Stomach (tissue), 19 donors: Measurements from ENCODE around the gene SYNJ2. TPM values are rescaled to one million over a fixed set of nuclear protein-coding genes. Genes with fewer than 3 reads are reported as not detected.

ENCODE experiments used
- DNase-seq, 2 donors: peaks; one replicate each; pipeline versions ENCODE4 v3.0.0 to v3.0.0-alpha.2; 2013 to 2019
- H3K27ac ChIP-seq, 5 donors: fragments of 200-600 bp in 4 of 5; sonication (generic) in 4 of 5; one replicate each; pipeline ENCODE4 v1.5.1; 2013 to 2019; ENCODE audit warnings: mild to moderate bottlenecking in 1 of 5, moderate library complexity in 1 of 5
- H3K27me3 ChIP-seq, 3 donors: fragments of 200-600 bp; sonication (generic); one replicate each; pipeline ENCODE4 v1.5.1; 2017 to 2019; ENCODE audit warnings: mixed run types in 1 of 3
- H3K36me3 ChIP-seq, 4 donors: fragments of 200-600 bp; sonication (generic); 1 replicate in 3 of 4; 2 replicates in 1 of 4; pipeline ENCODE4 v1.5.1; 2016 to 2019
- H3K4me1 ChIP-seq, 4 donors: fragments of 200-600 bp; sonication (generic); one replicate each; pipeline ENCODE4 v1.5.1; 2016 to 2019
- H3K4me3 ChIP-seq, 4 donors: fragments of 200-600 bp; sonication (generic) in 3 of 4; one replicate each; pipeline ENCODE4 v1.5.1; 2016 to 2019; ENCODE audit warnings: mild to moderate bottlenecking in 1 of 4
- H3K9me3 ChIP-seq, 4 donors: fragments of 200-600 bp; sonication (generic); one replicate each; pipeline ENCODE4 v1.5.1; 2016 to 2019
- EP300 ChIP-seq: sonication (generic); formaldehyde crosslinking; IDR thresholded peaks from one replicate; pipeline ENCODE4 v1.6.1; 2017; ENCODE audit warnings: antibody characterized with exemption
- POLR2A ChIP-seq, 4 donors: fragments of 450-650 bp; IDR thresholded peaks; one replicate each; pipeline ENCODE4 v1.6.1; 2016; ENCODE audit warnings: antibody characterized with exemption in 4 of 4, control low read depth in 2 of 4, mild to moderate bottlenecking in 1 of 4, moderate library complexity in 1 of 4
- POLR2AphosphoS5 ChIP-seq, 3 donors: sonication (generic); formaldehyde crosslinking; IDR thresholded peaks; one replicate each; pipeline ENCODE4 v1.6.1; 2016; ENCODE audit warnings: antibody characterized with exemption in 3 of 3
- WGBS, 5 donors: extraction: QIAGEN DNeasy Blood & Tissue Kit in 3 of 5; methylation state at CpG; one replicate each; pipeline versions ENCODE4 v1.1.5 to v1.1.7; 2013 to 2018; 5-methylcytosine and 5-hydroxymethylcytosine counted together
- intact Hi-C: fragments of 100-400 bp; cut with DNase I; formaldehyde crosslinking; loops from one replicate; pipeline ENCODE4 v1.15.1; 2023; ENCODE audit warnings: low total_unique reads
- long read RNA-seq, 10 donors: transcript quantifications; one replicate each; lab custom pipeline, GENCODE V29; 2026
- polyA plus RNA-seq, 3 donors: library from polyadenylated mRNA; stranded (reverse); fragments of 200-250 nt; gene quantifications; one replicate each; pipeline ENCODE4 v1.2.3, GENCODE V29; 2013
- total RNA-seq, 5 donors: library from RNA; depleted of rRNA; stranded (reverse); fragments of >200 nt; gene quantifications; one replicate each; pipeline versions ENCODE4 v1.1.0 to v1.2.3, GENCODE V29; 2014 to 2016
- TF ChIP-seq, protein P1 (sequence below), 7 experiments: fragments of 450-650 bp in 4 of 7; fragments of 200-600 bp in 3 of 7; sonication (generic) in 3 of 7; IDR thresholded peaks; one replicate each; pipeline ENCODE4 v1.5.1; 2016 to 2019; ENCODE audit warnings: antibody characterized with exemption in 7 of 7, control low read depth in 2 of 7, mild to moderate bottlenecking in 1 of 7
- donor health status: healthy with polysubstance abuse.
- donor health status: Bipolar disorder and iron deficiency.
- donor health status: healthy.

The SYNJ2 gene, protein sequence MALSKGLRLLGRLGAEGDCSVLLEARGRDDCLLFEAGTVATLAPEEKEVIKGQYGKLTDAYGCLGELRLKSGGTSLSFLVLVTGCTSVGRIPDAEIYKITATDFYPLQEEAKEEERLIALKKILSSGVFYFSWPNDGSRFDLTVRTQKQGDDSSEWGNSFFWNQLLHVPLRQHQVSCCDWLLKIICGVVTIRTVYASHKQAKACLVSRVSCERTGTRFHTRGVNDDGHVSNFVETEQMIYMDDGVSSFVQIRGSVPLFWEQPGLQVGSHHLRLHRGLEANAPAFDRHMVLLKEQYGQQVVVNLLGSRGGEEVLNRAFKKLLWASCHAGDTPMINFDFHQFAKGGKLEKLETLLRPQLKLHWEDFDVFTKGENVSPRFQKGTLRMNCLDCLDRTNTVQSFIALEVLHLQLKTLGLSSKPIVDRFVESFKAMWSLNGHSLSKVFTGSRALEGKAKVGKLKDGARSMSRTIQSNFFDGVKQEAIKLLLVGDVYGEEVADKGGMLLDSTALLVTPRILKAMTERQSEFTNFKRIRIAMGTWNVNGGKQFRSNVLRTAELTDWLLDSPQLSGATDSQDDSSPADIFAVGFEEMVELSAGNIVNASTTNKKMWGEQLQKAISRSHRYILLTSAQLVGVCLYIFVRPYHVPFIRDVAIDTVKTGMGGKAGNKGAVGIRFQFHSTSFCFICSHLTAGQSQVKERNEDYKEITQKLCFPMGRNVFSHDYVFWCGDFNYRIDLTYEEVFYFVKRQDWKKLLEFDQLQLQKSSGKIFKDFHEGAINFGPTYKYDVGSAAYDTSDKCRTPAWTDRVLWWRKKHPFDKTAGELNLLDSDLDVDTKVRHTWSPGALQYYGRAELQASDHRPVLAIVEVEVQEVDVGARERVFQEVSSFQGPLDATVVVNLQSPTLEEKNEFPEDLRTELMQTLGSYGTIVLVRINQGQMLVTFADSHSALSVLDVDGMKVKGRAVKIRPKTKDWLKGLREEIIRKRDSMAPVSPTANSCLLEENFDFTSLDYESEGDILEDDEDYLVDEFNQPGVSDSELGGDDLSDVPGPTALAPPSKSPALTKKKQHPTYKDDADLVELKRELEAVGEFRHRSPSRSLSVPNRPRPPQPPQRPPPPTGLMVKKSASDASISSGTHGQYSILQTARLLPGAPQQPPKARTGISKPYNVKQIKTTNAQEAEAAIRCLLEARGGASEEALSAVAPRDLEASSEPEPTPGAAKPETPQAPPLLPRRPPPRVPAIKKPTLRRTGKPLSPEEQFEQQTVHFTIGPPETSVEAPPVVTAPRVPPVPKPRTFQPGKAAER (N-terminal part only)
- total RNA-seq (10 to 100 TPM; 11.7 to 41.4 (median 25.4) TPM), polyA plus RNA-seq (1 to 10 TPM; 4.7 to 6.3 (median 6.0) TPM)
- long read RNA-seq, donor 1, partial matches to known transcripts, result 0 of 1 reads
- long read RNA-seq, donor 1, other reads (novel, unspliced or antisense), result 0 of 1 reads
- long read RNA-seq, donor 2, full-length matches to known transcripts, result 1 of 1 reads
- long read RNA-seq, donor 2, partial matches to known transcripts, result 0 of 1 reads
- long read RNA-seq, donor 2, other reads (novel, unspliced or antisense), result 0 of 1 reads
- long read RNA-seq, donor 3, result 0 reads
- long read RNA-seq, donor 4, result 0 reads
- long read RNA-seq, donor 5, result 0 reads
- long read RNA-seq, donor 6, result 0 reads
- long read RNA-seq, donor 7, result 0 reads
- long read RNA-seq, donor 8, result 0 reads
- long read RNA-seq, donor 9, partial matches to known transcripts, result 0 of 2 reads
- long read RNA-seq, donor 9, other reads (novel, unspliced or antisense), result 0 of 2 reads
- long read RNA-seq, donor 10, result 0 reads

DNA sequence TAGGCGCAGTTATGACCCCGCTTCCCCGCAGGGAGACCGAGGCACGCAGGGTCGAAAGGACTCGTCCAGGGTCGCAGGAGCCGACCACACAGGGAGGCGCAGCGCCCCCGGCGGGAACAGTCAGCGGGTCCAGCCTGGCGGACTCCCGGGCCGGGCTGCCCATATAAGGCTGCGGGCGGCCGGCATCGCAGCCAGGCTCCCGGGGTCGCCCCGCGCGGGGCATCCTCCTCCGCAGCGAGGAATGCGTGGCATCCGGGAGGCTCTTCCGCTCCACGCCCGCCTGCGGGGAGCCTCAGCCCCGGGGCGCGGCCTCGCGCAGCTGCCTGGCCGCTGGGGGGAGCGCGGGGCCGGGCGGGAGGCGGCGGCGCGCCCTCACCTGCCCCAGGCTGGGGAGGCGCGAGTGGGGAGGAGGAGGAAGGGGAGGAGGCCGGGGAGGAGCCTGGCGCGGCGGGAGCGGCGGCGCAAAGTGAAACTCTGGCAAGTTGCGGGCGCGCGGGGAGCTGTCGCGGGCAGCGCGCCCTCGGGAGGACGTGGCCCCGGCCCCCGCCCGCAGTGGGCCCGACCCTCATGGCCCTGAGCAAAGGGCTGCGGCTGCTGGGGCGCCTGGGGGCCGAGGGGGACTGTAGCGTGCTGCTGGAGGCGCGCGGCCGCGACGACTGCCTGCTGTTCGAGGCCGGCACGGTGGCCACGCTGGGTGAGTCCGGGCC lies at the start of gene SYNJ2:
Gene SYNJ2 (plus strand): TSS at position 469 of the 707 bp plus-strand sequence. CDS start 99 bp downstream, at position 568.
- peak within 1 kb of the TSS; percentile 82 to 92 (median 91) for H3K27ac ChIP-seq
- H3K36me3 ChIP-seq, result no peaks in the 10 kb centered on the region
- intact Hi-C loops, result no loop called here
- peak; percentile 88 to 93 for DNase-seq
- H3K4me3 ChIP-seq, result peak within 1 kb of the TSS; percentile 61 to 95 (median 85)
- TF ChIP-seq, protein P1, sequence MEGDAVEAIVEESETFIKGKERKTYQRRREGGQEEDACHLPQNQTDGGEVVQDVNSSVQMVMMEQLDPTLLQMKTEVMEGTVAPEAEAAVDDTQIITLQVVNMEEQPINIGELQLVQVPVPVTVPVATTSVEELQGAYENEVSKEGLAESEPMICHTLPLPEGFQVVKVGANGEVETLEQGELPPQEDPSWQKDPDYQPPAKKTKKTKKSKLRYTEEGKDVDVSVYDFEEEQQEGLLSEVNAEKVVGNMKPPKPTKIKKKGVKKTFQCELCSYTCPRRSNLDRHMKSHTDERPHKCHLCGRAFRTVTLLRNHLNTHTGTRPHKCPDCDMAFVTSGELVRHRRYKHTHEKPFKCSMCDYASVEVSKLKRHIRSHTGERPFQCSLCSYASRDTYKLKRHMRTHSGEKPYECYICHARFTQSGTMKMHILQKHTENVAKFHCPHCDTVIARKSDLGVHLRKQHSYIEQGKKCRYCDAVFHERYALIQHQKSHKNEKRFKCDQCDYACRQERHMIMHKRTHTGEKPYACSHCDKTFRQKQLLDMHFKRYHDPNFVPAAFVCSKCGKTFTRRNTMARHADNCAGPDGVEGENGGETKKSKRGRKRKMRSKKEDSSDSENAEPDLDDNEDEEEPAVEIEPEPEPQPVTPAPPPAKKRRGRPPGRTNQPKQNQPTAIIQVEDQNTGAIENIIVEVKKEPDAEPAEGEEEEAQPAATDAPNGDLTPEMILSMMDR (IDR thresholded peaks at IDR 0.05), result peak in 5 of 7 experiments; percentile 38 to 74 (median 46)
- TF ChIP-seq POLR2AphosphoS5 (IDR thresholded peaks at IDR 0.05) (peak; percentile 36 to 67 (median 37)), POLR2A (IDR thresholded peaks at IDR 0.05) (no peak)
- no peaks in the 10 kb centered on the region for H3K9me3 ChIP-seq
- H3K27me3 ChIP-seq, result no peaks in the 10 kb centered on the region
- 0 to 1% (median 0%) methylated on average over 9 to 86 of the region's 86 CpGs for WGBS, 5 donors
- peaks cover 33 to 57% (median 42%) of the 10 kb centered on the region in 4 donors for H3K4me1 ChIP-seq

DNA sequence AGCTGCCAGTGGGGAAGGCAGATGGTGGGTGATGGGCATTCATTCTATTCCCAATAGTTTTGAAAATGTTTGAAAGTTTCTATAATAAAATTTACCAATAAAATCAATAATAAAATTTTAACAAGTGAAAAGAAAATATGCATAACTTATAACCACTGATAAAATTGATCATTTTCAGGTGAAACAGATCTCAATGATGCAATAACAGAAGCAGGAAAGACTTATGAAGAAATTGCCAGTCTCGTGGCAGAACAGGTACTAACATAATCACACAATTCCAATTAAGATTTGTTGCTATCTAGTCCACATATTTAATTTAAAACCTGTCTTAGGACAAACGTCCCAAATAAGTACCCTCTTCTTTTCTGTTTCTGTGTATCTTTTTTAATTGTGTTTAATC lies 45.9 kb upstream of the SYNJ2 start:
- no peak for TF ChIP-seq EP300
- TF ChIP-seq POLR2A (IDR thresholded peaks at IDR 0.05), result no peak
- no peak for TF ChIP-seq POLR2AphosphoS5 (IDR thresholded peaks at IDR 0.05)
- TF ChIP-seq, protein P1 (IDR thresholded peaks at IDR 0.05), result no peak
- WGBS, 5 donors, result 46 to 53% (median 49%) methylated on average over 2 of the region's 2 CpGs

DNA sequence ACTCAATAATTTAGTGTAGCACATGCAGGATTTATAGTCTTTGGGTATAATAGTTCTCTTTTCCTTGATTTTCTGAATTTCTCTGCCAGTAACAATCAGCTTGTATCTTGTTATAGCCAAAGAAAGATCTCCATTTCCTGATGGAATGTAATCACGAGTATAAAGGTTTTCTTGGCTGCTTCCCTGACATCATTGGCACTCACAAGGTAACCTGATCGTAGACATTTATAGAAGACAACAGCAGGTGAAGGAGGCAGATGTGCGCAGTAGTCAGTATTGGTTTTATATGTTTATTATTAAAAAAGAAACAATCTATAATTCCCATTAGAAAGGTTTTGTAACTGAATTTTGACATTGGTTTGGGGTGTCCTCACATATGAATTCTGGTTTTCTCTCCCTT lies 44.3 kb upstream of the SYNJ2 start:
- intact Hi-C loops, result no loop called here
- 76 to 84% (median 84%) methylated on average over 3 of the region's 3 CpGs for WGBS, 5 donors
- H3K4me1 ChIP-seq, result no peaks in the 10 kb centered on the region
- peaks cover 79 to 100% (median 99%) of the 10 kb centered on the region in 4 donors for H3K36me3 ChIP-seq
- H3K9me3 ChIP-seq, result no peaks in the 10 kb centered on the region
- no peak overlapping the region for H3K27ac ChIP-seq
- no peak for DNase-seq
- TF ChIP-seq POLR2AphosphoS5 (IDR thresholded peaks at IDR 0.05), result no peak
- TF ChIP-seq, protein P1 (IDR thresholded peaks at IDR 0.05), result no peak
- TF ChIP-seq POLR2A (IDR thresholded peaks at IDR 0.05), result no peak
- no peak for TF ChIP-seq EP300
- H3K4me3 ChIP-seq, result no peak overlapping the region
- H3K27me3 ChIP-seq, result no peaks in the 10 kb centered on the region

More for the DNA sequence above, 45.9 kb upstream of the SYNJ2 start:
- Histone ChIP-seq H3K36me3 (peaks cover 66 to 100% (median 99%) of the 10 kb centered on the region in 4 donors), H3K4me1 (no peaks in the 10 kb centered on the region), H3K9me3 (no peaks in the 10 kb centered on the region), H3K27me3 (no peaks in the 10 kb centered on the region), H3K4me3 (no peak overlapping the region), H3K27ac (no peak overlapping the region)
- DNase-seq, result no peak
- intact Hi-C loops, result no loop called here
